HG03064 (cell line): Measurements from ENCODE around the gene PLPPR5.

Experiments
- ATAC-seq: cut with Tn5 transposase; IDR thresholded peaks from one replicate; pipeline ENCODE4 v1.9.1; 2021; ENCODE audit warnings: low read depth; ENCODE audit not compliant: unreplicated experiment

Gene PLPPR5

DNA sequence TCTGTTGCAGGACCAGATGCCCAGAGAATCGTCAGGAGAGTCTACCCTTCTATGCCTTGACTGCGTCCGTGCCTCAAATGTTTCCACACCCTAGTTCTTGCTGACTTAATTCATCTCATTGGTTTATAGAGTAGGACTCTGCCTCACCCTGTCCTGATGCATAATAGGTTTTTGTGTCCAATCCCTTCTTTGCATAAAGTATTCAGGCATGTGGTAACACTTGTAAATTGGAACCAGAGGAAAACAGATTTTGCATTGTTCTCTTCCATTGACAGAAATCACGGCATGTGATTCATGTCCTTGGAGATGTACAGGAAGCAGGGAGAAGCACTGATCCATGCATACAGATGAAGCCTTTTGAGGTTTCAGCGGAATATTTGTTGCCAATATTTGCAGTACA, 29.5 kb downstream of the PLPPR5 start:
- no peak for ATAC-seq

DNA sequence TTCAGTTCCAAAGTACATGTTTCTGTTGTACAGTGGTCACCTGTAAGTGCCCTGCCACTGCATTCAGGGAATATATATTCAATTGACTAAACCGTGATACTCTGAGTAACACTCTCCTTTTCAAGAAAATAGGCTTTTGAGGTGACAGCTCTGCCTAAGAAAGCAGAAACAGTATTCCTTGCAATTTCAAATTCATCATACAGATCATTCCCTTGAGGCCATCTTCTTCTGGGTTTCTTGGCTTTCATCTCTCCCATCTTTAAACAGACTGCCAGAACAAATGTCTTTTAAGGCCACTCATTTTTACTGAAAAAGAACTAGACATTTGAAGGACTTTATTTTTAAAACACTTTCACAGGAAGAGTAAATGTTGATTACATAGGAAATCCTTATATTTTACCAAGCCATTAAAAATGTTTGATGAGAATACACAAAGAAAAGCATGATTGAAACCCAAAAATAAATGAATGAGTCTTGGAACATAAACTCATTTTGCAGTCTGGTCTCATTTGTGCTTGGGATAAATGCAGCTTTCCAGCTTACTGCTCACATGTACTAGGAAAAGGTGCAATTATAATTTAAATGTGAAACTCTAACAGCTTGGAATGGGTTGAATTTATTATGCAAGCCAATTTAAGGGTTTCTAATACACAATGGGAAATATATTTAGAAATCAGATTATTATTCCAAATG, 34.7 kb downstream of the PLPPR5 start:
- ATAC-seq, result no peak

DNA sequence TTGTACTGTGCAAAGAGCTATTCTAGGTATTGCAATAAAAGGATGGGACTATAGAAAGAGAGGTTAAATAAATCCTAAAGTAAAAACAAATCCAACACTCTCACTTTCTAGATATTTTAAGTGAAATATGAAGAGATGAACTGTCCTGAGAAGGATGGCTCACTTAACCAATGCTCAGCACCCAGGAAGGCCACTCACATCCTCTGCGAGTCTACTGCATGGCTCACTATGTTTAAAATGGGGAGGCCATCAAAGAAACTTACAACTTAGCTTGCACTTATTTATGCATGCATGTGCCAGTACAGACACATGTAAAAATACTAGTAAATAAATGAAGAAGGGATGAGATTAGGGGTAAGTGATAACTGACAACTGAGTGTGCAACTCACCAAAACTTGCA, 37.5 kb downstream of the PLPPR5 start:
- ATAC-seq, result no peak

DNA sequence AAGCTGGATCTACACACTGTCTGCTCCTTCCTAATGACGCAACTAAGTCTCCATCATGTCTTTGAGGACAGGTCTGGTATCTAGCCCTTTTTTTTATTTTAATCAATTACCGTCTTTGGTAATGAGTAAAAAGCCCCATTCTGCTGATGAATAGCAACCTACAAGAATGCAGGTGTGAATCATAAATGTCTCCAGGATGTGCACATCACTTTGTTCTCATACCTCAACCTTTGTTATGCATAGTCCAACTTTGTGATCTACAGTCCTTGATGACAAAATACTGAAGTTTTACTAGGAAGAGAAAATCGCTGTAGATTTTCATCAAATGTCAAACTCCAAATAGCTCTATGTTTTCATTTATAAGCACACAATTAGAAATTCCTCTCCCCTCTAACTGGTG, 39.3 kb downstream of the PLPPR5 start:
- ATAC-seq, result no peak

DNA sequence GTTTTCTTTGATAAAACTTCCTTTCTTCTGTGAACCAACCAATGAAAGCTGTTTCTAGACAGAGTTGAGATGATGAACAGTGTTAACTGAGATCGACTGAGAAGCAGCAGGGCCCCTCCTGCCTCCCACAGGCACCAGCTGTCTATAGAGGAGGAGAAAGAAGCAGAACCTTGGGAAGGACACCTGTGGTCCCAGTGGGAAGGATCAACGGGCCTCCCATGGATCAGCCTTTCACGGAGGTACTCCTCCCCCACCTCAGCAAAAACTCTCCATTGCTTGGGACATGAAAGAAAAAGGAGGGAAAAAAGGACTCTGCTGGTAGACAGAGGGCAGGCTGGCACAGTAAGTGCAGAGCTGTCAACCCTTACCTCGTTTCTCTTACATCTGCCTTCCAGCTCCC, 40.5 kb downstream of the PLPPR5 start:
- no peak for ATAC-seq

DNA sequence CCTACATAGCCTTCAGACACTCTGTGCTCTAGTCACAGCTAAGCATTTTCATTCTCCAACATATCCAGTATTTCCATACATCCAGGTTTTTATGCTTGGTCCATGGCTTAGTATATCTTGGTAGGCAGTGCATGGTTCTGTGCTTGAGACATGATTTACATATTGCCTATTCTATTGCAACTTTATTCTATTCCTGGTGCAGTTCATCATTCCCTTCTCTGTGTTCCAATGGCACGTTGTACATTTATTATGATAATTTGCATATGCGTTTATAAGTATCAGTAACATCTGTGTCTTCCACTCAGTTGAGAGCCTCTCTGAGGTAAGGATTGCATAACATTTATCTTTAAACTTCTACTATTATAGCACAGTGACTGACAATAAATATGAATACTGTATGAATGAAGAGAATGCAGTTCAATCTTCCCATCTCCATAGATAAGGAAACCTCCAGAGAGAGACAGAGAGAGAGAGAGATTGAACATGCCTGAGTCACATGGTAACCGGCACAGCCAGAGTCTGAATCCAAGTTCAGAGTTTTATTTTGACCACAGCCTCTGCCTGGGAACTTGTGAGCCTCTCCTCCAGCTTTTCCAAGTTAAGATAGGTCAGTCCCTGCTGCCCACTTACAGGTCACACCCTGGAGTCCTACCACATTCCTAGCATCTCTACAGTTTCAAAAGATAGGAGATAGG, 41.5 kb downstream of the PLPPR5 start:
- no peak for ATAC-seq

DNA sequence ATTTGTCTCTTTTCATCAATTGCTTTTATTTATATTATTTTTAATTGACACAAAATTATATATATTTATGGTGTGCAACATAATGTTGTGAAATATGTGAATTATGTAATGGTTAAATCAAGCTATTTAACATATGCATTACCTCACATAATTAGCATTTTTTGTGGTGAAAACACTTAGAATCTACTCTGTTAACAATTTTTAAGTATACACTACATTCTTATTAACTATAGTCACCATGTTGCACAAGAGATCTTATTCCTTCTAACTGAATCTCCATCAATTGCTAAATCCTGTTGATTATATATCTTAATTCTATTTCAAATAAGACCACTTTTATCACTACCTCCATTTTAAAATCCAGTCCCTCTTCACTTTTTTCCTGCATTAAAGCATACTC, 42.5 kb downstream of the PLPPR5 start:
- ATAC-seq, result no peak

DNA sequence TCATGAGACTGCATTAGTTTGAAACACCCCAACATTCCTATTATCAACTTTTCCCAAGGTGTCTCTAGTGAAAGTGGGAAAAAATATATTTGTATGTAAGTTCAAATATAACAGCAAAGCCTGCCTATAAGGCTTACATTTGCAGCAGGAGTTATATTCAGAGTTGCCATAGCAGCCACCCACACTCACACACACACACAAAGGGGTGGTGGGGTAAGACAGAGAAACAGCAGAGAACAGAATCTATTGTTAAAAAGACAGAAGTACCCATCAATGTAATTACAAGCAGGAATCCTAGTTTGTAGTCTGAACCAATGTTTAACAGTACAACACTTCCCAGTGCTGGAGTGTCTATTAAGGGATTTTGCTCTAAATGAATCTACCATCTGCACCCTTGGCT, 55.0 kb downstream of the PLPPR5 start:
- no peak for ATAC-seq

DNA sequence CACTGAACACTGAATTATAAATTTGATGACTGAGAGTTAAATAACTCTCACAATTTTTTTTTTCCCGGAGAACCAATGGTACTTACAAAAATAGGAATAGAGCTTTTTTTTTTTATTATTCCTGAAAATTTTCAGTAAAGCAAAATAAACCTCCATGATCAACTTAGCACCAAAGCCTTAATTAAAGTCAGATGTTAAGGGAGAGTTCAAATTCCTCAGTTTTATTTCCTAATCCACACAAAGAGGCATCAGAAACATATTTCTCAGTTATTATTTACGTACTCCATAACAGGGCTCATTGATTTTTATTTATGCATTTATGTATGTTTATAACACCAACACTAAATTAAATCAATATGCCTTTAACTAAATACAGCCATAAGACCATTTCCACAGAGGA, 55.5 kb downstream of the PLPPR5 start:
- ATAC-seq, result no peak

DNA sequence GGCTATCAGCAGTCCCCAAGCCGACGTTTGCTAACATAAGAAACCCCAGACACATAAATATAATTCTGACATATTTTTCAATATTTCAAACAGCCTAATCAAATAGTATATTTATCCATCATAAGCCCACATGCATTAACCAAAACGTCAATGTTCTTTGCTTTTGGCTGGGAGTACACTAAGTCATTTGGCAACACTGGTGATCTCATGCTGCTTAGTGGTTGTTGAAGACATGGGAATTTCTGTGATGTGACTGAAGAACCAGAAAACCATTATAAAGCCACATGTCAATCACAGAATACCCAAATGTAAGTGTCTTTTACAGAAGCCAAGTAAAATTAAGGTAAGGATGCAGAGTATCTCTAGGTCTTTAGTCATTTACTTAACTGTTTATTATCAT, 57.6 kb downstream of the PLPPR5 start:
- ATAC-seq, result no peak

DNA sequence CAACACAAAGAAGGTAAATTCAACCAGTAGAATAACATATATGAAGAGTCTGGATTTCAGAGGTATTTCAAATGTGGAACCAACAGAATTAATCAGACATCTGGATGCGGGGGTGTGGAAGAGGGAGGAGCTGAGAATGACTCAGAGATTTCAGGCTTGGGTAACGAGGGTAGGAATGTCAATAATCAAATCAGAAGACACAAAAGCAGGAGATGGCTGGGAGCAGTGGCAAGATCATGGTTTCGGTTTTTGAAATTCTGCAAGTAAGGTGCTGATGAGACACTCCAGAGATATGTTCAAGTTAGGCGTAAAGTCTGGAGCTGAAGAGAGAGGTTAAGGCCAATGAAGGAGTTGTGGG, 64.0 kb downstream of the PLPPR5 start:
- ATAC-seq, result no peak

DNA sequence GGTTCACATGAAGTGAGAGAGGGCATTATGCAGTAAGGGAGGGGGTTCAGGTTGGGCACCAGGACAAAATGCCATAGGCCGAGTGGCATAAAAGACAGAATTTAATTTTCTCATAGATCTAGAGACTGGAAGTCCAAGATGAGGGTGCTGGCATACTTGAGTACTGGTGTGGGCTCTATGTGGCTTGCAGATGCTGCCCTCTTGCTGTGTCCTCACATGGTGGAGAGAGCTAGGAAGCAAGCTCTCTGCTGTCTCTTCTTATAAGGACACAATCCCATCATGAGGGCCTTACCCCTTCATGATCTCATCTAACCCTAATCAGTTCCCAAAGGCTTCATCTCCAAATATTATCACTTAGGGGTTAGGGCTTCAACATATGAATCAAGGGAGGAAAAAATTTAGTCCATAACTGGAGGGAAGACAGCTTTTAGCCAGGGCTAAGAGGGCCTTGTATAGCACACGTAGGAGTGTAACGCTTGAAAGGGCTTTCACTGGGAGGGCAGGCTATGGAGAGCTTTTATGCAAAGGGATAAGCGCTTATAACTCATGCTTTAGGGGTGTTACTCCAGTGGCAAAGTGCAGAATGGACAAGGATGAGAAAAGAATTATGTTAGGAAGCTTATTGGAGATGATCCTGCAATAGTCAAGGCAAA, 64.5 kb downstream of the PLPPR5 start:
- ATAC-seq, result no peak

DNA sequence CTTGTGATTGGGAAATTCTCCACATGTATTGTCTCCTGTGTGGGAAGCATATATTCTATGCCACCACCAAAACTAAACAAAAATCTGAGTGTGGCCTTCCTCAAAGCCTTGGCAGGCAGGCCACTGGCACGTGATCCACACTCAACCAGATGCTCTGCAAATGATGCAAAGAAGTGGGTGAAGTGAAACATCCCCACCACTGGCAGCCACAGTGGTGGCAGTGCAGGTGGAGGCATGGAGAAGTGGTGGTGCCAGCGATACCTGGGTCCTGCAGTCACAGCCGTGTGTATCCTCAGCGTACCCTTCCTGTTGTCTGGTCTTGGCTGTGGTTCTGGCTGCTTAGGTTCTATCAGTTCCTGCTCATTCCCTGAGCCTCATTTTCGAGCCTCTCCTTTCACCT, 65.2 kb downstream of the PLPPR5 start:
- ATAC-seq, result no peak

DNA sequence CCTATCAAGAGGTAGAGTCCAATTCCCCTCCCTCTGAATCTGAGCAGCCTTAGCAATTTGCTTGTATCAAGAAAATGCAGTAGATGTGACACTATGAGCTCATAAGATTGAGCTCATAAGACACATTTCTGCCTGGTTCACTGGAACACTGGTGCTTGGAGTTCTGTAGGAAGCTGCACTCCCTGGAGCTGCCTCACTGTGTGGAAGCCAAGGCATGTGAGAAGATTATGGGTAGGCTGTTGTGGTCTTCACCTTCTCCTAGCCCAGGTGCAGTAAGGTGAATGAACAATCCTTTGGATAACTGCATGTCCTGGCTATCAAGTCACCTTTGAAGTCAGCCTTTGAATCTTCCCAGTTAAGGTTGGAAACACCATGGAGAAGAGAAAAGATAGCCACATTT, 67.3 kb downstream of the PLPPR5 start:
- ATAC-seq, result no peak

DNA sequence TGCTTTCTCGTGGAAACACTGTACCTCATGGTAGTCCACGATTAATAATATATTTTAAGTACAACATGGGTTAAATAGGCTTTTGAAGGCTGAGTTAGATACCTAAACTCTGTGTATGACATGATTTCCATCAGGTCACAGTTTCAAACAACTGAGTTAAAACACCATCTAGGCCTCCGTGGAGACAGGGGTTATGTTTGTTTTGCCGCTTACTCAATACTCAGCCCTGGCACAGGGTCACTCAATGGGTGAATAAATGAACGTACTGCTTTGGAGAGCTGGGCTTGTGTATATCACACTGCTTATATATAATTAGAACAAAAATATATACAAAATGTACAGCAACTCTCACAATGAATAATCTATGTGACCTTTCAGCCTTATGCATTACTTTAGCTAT, 72.5 kb downstream of the PLPPR5 start:
- no peak for ATAC-seq

DNA sequence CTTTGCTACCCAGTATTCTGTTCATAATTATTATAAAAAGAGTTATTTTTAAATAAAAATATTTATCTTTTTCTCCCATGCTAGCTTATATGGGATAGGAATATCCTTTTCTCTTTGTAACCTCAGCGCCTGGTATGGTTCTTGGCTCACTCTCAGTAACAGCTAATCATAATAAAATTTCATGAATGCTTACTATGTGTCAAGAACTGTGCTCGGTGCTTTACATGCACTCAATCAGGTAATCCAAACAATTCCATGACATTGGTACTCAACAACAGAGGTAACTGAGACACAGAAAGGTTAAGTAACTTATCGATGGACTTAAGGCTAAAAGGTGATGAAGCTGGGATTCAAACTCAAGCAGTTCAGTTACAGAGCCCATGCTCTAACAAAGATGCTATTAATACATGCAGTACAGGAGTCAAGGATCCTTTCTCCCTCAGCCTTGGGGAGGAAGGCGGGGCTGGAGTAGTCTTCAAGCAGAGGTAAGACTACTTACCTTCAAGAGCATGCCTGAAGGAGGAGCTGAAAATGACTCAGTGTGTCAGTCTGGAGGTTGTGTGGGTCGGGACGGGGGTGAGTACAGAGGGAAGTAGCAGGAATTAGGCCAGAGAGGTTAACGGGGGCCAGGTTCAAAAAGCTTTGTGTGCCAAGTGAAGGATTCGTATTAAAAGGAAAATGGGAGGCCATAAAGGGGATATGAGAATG, 73.4 kb downstream of the PLPPR5 start:
- no peak for ATAC-seq

DNA sequence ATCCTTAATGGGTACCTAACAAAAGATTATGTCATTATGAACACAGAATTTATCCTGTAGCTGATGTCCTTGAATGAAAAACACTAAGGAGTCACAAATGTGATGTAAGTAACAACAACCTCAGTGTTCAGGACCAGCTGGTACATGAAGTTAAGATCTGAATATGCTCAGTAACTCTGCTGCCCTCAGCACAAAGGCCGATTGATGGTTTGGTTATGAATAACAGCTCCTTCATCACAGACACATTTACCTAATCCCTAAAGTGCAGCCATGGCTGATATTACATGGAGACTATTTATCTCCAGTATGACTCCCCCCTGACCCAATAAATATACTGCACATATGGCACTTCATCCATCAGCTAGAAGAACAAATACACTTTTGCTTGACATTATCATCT, 75.2 kb downstream of the PLPPR5 start:
- ATAC-seq, result no peak

DNA sequence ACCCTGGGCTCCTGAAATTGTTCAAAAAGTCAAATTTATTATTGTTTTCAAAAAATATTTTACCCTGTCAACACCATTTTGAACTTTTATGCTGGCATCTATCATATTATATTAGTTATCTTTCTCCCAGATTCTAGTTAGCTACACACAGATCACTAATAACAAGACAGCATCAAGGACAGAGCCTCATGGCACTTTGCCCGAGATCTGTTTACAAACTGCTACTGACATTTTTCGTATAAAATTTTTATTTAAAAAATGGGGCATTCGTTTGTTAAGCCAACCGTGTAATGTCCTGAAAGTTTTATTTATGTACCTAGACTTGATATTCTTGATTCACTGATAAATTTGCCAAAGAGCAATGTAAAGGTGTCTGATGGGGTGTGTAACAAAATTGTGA, 78.1 kb downstream of the PLPPR5 start:
- no peak for ATAC-seq

DNA sequence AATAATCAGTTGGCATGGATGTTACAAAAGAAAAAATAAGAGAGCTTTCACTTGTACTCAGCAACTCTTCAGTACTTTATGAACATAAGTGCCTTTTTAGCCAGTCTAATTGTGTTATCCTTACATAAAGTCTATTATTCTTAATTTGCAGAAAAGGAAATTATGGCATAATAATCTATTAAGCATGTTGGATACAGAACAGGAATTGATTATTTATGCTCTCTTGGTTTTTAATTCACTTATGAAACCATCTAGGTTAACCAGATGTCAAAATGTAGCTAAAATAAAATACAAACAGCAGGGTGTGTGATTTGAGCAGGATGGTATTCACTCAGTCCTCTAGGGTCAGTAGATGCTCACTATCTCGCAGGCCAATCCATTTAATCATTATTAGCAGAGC, 79.7 kb downstream of the PLPPR5 start:
- no peak for ATAC-seq

DNA sequence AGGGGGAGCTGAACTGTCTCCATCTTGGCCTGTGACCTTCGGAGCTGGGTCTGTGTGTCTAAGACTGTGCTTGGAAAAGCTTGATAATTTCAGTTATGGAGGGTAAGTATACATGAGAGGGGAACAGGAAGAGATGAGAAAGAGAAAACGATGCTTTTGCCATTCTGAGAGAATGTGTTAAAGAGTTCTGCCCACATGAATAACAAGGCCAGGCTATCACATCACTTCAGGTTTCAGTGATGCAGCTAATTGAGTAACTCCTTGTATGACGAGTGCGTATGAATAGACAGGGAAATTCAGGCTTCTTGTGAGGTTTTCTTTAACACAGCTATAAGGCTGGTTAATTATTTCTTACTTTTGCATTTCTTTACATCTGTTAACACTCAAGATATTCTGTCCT, 81.0 kb downstream of the PLPPR5 start:
- no peak for ATAC-seq

DNA sequence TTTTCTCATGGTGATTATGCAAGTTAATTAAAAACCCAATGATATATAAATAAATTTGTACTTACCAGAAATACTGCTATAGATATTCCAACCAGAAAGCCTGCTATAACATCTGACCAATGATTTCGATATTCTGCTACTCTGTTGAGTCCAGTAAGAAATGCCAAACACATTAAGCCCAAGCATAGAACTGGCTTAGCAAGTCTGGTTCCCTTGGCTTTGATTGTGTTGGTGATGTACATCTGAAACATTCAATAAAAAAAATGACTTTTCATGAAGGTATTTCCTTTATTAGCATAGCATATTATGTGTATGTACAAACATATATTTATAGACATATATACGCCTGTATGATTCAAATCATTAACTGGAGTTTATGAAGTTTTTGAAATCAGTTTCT, 82.8 kb downstream of the PLPPR5 start:
- ATAC-seq, result no peak
